HG02610 (cell line): ENCODE data around the gene CFH.
"Not testable (repeated sequence)": the region's sequence is repeated elsewhere in the genome, so short reads cannot be mapped to it uniquely, and the experiment has no call there.

Experiments used
- ATAC-seq: cut with Tn5 transposase; IDR thresholded peaks from one replicate; pipeline ENCODE4 v1.9.1; 2021; ENCODE audit warnings: mild to moderate bottlenecking, moderate library complexity; ENCODE audit not compliant: unreplicated experiment

Gene CFH

DNA sequence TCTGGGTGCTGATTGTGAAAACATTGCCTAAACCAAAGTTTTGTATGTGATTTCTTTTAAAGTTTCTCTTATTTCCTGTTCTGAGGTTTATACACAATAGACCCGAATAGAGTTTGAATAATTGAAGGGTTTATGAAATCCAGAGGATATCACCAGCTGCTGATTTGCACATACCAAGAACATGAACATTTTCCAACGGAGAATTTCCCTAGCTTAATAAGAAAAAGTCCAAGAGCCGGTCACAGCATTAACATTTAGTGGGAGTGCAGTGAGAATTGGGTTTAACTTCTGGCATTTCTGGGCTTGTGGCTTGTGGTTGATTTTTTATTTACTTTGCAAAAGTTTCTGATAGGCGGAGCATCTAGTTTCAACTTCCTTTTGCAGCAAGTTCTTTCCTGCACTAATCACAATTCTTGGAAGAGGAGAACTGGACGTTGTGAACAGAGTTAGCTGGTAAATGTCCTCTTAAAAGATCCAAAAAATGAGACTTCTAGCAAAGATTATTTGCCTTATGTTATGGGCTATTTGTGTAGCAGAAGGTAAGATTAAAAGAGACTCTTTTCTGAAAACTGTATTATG lies at the start of gene CFH:
TSS of gene CFH (plus strand) at position 407 of the 579 bp plus-strand sequence. CDS start at position 482, 75 bp downstream.
- ATAC-seq, result no peak

DNA sequence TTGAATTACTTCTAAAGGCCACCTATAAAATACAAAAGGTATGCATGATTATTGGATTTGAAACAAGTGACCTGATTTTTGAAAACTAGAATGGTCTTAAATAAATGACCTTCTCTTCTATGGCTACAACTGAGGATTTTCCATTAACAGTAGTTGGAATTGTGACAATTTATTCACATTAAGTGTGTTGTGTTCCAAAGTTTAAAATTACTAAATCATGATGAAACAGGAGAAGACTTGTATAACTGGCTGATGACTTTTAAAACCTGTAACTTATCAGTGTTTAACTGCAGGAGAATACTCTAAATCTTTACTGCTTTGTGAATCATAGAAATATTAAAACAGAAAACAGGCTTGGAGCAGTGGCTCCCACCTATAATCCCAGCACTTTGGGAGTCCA lies 48.2 kb upstream of the CFH start:
- no peak for ATAC-seq

DNA sequence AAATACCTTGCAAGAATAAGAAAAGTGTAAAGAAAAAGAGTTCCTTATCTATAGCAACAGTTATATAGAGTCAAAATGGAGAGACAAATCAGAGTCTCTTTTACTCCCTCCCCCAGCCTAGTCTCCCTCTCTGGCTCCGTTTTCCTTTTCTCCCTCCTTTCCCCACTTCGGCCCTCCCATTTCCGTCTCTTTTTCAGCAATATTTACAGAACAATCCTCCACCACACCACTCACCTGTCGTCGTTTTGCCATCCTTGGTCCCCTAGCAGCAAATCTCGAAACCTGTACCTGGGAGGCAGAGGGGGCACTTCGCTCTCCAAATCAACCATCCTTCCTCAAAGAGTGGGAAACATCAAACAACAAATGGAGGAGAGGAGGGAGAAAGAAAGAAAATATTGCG lies 43.9 kb upstream of the CFH start:
- no peak for ATAC-seq

DNA sequence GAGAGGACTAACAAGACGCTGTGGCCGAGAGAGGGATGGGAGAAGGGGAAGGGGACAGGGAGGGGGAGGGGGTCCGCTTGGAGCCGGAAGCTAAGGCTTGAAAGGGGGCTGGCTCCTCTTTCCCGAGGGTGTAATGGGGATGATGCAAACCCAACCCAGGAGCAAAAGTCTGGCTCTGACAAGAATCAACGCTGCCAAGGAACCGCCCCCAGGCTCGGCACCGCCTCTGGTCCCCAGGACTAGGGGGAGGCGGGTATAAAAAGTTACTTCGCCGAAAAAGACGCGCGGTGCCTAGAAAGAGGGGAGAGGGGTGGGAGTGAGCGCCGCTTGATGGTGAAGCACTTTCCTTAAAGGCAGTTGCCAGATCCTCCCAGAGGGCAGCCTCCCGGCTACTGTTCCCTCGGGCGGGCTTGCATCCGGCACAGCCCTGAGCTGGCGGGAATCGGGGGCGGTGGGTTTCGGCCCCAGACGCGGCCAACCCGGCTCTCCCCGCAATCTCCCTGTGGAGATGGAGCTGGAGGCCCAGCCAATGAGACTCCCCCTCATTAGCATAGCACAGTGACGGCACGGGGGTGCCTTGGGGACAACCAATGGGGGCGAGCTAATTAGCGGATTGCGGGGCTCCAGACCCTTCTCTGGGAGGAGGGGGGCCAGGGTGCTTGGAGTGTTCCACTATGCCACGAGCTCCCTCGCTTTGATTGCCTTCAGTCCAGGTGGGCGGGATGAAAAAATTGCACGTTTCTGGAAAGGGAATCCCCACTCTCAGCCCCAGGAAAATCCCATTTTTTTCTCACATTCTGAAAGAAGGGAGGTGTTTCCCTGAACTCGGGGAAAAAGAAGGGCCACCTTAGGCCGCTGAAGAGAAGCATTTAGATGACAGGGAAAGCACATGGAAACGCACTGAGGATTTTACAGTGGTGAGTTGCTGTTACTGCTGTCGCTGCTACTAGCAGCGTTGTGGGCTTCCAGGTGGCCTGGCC lies 43.2 kb upstream of the CFH start, which contains the start of gene KCNT2:
TSS of gene KCNT2 (minus strand) at position 51 of the 980 bp plus-strand sequence. CDS start 131 bp downstream, outside the sequence.
- ATAC-seq, result peak; percentile 56

DNA sequence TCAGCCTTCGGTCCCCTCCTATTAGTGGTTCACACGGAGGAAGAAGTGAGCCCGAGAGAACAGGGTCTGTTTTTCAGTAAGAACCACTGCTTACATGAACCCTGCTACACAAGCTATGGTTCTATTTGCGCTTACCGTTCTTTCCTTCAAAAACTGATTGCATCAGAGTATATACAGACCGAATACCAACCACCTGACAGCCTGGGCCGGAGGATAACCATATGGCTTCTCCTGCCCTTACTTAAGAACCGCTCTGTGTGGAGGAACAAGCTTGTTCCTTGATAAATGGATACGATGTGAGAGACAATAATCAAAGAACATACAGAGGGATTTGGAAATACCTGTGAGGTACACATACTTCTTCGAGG lies 42.5 kb upstream of the CFH start:
- ATAC-seq, result no peak

DNA sequence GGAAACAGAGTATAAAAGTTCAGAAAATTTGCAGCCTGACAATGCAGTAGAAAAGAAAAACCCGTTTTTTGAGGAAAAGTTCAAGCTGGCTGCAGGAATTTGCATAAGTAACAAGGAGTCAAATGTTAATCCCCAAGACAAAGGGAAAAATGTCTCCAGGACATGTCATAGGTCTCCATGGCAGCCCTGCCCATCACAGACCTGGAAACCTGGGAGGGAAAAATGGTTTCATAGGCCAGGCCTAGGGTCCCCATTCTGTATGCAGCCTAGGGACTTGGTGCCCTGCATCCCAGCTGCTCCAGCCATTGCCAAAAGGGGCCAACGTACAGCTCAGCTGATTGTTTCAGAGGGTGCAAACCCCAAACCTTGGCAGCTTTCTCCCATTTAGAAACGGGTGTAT lies 40.0 kb upstream of the CFH start:
- no peak for ATAC-seq

DNA sequence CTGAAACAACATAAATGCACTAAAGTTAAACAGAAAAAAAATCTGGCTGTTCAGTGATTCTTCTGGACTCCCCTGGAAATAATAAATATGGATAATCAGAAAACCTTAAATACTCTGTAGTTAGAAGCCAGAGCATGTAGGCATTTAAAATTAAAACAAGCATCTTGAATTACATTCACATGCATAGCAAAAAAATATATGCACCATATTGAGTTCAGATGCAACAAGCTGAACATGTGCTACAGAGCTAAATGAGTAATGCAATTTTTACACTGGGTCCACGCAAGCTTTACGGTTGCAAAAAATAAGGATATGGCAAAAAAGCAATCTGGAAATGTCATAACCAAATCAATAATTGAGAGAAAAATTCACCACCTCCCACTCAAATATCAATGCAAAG lies 32.1 kb upstream of the CFH start:
- no peak for ATAC-seq

DNA sequence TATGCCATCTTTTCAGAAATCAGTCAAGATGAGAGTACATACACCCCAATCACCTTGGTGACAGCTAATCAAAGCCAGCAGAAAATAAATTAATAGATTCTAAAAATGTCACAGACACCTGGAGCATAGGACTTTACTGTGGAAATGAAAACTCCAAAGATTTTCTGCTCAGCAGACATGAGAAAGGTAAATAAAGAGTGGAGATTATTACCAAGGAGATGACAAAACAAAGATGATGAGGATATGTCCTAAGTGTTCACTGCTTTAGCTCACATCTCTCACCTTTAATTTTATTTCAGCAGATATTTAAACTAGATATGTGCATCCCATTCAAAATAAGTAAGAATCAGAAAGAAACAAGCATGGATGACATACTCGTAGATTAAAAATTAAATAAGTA lies 28.8 kb upstream of the CFH start:
- no peak for ATAC-seq

DNA sequence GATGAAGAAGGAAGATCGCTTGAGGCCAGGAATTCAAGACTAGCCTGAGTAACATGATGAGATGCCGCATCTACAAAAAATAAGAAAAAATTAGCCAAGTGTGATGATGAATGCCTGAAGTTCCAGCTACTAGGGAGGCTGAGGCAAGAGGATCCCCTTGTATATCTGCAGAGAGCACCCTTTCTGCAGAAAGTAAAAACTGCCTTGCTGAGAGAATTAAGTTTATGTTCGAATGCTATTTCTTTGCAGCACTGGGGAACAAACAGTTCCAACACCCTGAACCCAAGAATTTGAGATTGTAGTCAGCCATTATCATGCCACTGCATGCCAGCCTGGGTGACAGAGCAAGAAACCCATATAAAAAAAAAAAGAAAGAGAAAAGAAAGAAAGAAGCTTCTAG lies 23.0 kb upstream of the CFH start:
- no peak for ATAC-seq

DNA sequence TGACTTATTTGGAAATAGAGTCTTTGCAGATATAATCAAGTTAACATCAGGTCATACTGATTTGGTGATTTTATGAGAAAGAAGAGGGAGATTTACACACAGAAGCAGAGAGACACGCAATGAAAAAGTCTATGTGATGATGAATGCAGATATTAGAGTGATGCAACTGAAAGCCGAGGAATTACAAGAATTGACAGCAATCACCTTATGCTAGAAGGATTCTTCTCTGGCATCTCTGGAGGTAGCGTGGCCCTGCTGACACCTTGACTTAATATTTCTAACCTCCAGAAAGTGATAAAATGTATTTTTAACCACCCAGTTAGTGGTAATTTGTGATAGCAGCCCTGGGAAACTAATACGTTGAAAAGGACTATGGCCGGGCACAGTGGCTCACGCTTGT lies 14.2 kb upstream of the CFH start:
- no peak for ATAC-seq

DNA sequence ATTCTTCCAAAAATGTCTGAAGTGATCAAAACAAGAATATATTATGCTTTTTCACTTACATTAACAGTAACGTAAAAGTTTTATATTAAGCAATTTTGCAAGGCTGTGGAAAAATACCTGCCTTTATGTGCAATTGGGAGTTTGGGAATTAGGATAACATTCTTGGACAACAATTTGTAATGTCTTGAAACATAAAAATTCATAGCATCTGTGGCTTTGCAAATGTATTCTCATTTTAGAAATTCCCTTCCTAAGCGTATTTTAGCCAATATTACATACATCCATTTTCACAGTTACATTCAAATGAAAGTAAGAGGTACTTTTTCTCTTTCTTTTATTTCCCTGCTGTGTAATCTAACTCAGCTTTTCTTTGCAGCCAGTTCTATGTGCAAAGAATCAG lies 13.4 kb upstream of the CFH start:
- no peak for ATAC-seq

DNA sequence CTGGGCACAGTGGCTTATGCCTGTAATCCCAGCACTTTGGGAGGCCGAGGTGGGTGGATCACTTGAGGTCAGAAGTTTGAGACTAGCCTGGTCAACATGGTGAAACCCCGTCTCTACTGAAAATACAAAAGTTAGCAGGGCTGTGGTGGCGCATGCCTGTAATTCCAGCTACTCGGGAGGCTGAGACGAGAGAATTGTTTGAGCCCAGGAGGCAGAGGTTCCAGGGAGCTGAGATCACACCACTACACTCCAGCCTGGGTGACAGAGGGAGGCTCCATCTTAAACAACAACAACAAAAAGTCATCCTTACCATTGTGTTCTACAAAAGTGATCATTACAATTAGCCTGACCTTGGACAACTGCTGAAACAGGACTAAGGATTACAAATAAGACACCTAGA lies 12.6 kb upstream of the CFH start:
- ATAC-seq, result not testable (repeated sequence)

DNA sequence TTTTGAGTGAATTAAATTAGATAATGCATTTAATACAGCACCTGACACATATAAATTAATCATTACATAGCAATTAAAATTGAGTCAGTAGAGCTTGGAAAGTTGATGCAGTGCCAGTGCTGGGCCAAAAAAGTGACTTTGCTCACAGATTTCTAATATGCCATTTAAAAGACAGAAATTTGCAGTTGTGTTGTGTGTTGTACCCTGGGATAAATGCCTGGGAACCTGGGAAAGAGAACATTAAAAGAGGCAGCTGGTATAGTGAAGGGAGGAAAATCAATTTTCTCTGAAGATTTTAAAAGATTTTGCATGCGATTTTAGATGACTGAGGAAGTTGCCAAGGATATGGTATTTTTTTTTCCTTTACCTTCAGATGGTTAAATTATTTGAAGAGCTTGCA lies 10.9 kb upstream of the CFH start:
- ATAC-seq, result no peak

DNA sequence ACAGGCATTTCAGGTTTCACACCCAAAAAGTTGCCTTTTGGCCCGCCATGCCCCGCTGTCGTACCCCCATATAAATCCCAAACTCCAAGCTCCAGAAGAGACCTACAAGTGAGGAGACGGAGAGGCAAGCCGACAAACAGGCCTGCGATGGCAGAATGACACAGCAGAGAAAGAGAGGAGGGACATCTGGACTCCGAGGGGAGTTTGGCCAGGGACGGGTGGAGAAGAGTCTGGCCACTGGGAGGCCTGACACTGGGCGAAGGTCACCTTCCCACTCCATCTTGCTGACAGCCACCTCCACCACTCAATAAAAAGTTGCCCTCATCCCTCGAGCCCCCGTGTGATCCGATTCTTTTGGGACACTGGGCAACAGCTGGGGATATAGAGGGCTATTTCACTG lies 1.9 kb upstream of the CFH start:
- no peak for ATAC-seq

DNA sequence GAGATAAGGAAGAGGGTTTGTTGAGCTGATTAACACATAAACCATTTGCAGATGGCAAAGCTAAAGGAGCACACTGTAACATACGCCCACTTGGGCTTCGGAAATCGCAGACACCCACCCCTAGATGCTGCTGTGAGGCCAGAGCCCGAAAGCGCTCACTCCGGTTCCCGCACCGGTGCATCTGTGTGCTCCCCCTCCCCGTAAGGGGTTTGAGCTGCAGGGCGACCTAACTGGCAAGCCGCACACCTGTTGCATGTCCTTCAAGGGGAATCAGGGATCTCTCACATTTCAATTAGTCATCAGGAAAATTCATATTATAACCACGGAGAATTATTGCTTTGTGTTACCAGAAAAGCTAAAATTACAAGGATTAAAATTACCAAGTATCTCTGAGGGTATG lies 1.4 kb upstream of the CFH start:
- no peak for ATAC-seq

DNA sequence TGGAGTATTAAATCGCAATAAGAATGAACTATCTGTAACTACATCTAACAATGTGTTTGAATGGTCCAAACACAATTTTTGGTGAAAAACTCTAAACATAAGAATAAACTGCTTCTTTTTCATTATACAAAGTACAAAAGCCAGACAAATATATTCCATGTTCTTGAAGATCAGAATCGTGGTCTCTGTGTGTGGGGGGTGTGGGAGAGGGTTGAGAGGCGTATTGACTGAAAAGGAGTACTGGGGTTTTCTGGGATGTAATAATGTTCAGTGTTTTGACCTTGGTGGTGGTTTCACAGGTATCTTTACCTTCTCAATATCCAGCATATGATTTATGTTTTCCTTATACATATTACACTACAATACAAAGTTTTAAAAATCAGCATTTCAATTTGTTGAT lies 764 bp upstream of the CFH start:
- ATAC-seq, result no peak

DNA sequence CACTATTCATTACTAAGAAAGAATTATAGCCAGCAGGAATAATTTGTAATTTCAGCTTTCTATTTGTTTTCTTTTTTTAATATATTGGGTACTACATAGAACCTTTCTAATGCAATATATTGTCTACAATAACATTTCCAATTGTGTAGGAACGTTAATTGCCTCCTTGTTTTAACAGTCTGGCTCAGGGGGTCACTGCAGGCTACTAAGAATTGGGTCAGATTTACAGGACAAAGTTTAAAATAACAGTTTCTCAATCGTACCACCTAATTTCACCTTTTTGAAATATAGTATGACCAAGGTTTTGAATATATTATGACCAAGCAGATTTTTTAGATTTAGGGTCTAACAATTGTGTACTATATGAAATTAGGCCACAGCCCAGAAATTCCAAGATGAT lies 2.4 kb downstream of the CFH start:
- ATAC-seq, result no peak

DNA sequence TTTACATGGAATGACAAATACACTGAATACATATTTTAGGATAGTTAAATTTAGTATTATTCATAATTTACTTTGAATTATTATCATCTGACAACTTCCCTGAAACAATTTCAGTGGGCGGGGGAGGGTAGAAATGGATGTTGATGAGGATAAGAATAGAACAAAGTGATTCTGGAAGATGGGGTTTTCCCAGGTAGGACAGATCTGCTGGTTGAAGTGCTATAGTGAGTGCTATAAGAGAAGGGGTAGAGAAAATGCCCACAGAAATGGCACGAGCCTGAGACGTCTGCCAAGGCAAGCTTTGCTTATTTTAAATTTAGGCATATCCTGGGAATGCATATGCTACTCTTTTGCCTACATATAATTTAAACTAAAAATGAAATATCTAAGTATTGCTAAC lies 3.2 kb downstream of the CFH start:
- no peak for ATAC-seq

DNA sequence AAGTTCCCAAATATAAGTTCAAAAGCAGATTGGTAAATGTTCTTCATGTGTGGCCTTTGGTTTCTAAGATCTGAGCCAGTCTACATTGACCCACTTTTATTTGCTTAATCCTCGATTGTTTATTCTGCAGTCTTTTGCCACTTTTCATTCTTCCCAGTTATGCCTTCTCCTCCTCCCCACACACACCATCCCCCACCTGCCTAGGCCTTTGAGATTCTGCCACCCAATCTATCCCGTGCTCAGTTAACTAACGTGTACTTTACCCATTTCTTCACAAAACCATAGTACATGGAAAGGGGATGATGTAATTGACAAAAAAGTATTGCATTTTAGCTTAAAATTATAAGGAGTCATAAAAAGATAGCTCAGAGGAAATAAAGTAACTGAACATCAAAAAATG lies 3.7 kb downstream of the CFH start:
- no peak for ATAC-seq

DNA sequence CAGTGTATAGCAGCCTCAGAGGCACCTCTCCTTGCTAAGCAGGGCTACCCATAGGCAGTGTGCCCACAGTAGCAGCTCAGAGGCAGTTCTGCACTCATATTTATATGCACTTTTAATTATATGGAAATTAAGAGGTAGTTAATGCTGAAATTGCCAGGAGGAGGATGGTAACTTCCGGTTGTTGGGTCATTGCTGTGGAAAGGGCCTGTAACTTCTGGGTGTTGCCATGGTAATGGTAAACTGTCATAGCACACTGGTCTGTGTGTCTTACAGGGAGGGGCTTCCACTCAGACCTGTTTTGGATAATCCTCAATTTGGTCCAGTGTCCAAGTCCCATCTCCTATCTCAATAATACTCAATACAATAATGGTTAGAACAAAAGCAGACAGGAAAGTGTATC lies 7.6 kb downstream of the CFH start:
- no peak for ATAC-seq

DNA sequence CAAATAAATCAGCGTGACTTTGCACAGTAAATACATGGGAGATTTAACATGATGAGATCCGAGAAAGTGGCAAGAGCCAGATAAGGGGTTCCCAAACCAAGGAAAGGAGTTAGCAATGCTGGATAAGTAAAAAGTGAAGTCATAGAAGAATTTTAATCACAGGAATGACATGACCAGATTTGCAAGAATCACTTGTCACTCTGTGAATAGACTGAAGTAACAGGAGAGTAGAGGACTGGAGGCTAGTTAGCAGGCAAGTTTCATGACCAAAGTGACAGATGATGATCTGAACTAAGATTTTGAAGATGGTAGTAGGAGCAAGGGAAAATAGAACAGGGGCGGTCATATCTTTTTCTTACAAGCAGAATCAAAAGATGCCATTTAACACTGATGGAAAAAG lies 8.4 kb downstream of the CFH start:
- ATAC-seq, result no peak

DNA sequence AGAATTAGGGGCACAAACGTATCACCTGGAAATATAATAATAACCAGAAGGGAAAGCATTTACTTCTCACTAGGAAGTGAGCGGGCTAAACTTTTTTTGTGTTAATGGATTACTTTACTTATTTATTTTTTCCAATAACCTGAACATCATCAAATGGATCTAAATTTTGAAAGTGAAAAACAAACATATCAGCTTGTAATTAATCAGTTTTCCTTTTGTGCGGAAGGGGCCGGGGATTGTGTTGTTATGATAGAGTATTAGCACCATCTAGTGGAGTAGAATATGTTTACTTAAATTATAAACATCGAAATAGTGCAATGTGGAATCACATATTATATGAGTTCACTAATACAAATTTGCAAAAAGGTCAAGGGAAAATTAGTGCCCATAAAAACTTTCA lies 9.0 kb downstream of the CFH start:
- ATAC-seq, result peak; percentile 80
